ENCODE measurements around the gene THPO. TPM values are rescaled to one million over a fixed set of nuclear protein-coding genes. Genes with fewer than 3 reads are reported as not detected.

THPO gene
- total RNA-seq, 4 donors from 2014 or later: 0.40 to 1.3 (median 0.64) TPM

- intact Hi-C loops (cut with DNase I): no loop called here
- Histone ChIP-seq H3K9me3 (no peaks in the 10 kb centered on the region), H3K4me1 (peaks cover 23 to 46% (median 42%) of the 10 kb centered on the region in 4 donors), H3K27me3 (peaks cover 0 to 68% (median 6%) of the 10 kb centered on the region in 4 donors), H3K27ac (replicated peaks in 1 of 4) (peak overlapping the region; percentile 60 to 78 (median 72)), H3K36me3 (peaks cover 0 to 6% (median 2%) of the 10 kb centered on the region in 4 donors), H3K4me3 (peak overlapping the region; percentile 59 to 82 (median 64))
- no peak for TF ChIP-seq POLR2AphosphoS5 (IDR thresholded peaks at IDR 0.05)
- TF ChIP-seq POLR2A (IDR thresholded peaks at IDR 0.05; ENCODE audit: low read depth): no peak
- no peak for TF ChIP-seq CTCF (IDR thresholded peaks at IDR 0.05)
- TF ChIP-seq EP300 (IDR thresholded peaks at IDR 0.05): no peak
- WGBS: 0% methylated on average over 12 of the region's 62 CpGs
- no peak for DNase-seq (ENCODE audit: extremely low spot score)
These were observed 2.2 kb upstream of the THPO start for GRCh38 chr3:184380185-184380626.

- no peak for DNase-seq (ENCODE audit: extremely low spot score)
- TF ChIP-seq POLR2AphosphoS5 (IDR thresholded peaks at IDR 0.05): peak in 1 of 2 donors; percentile 12
- TF ChIP-seq CTCF (IDR thresholded peaks at IDR 0.05): no peak
- H3K27me3 ChIP-seq: peaks cover 0 to 65% (median 6%) of the 10 kb centered on the region in 4 donors
- peak within 1 kb of the TSS; percentile 68 to 79 (median 76) for H3K27ac ChIP-seq (replicated peaks in 1 of 4)
- 57% methylated on average over 15 of the region's 71 CpGs for WGBS
- no peaks in the 10 kb centered on the region for H3K9me3 ChIP-seq
- peak within 1 kb of the TSS; percentile 59 to 82 (median 64) for H3K4me3 ChIP-seq
- intact Hi-C loops (cut with DNase I): loop anchor here (10.0 kb wide), 1 partner anchor 165 kb away; no protein-coding TSS in a partner anchor
- peaks cover 0 to 4% (median 0%) of the 10 kb centered on the region in 4 donors for H3K36me3 ChIP-seq
- H3K4me1 ChIP-seq: peaks cover 23 to 46% (median 42%) of the 10 kb centered on the region in 4 donors
These were observed 1.6 kb upstream of the THPO start, which contains the start of gene CHRD for GRCh38 chr3:184379358-184380184. Gene CHRD, plus strand, starts transcription at chr3:184380054. Its CDS starts 265 bp downstream, at chr3:184380319.

- intact Hi-C loops (cut with DNase I): loop anchor here (10.0 kb wide), 1 partner anchor 166 kb away; no protein-coding TSS in a partner anchor
- Histone ChIP-seq H3K27ac (replicated peaks in 1 of 4) (peak overlapping the region; percentile 68 to 79 (median 76)), H3K36me3 (no peaks in the 10 kb centered on the region), H3K4me1 (peaks cover 23 to 46% (median 44%) of the 10 kb centered on the region in 4 donors), H3K27me3 (peaks cover 0 to 65% (median 6%) of the 10 kb centered on the region in 4 donors), H3K9me3 (no peaks in the 10 kb centered on the region), H3K4me3 (peak overlapping the region in 3 of 4 donors; percentile 62 to 82 (median 66))
- DNase-seq (ENCODE audit: extremely low spot score): no peak
- 71% methylated on average over 10 of the region's 10 CpGs for WGBS
- TF ChIP-seq POLR2A (IDR thresholded peaks at IDR 0.05; ENCODE audit: low read depth) (no peak), CTCF (IDR thresholded peaks at IDR 0.05) (no peak), POLR2AphosphoS5 (IDR thresholded peaks at IDR 0.05) (no peak), EP300 (IDR thresholded peaks at IDR 0.05) (no peak)
These were observed 797 bp upstream of the THPO start for GRCh38 chr3:184378651-184379357.

- TF ChIP-seq POLR2AphosphoS5 (IDR thresholded peaks at IDR 0.05): no peak
- no peak for TF ChIP-seq EP300 (IDR thresholded peaks at IDR 0.05)
- no peak for TF ChIP-seq POLR2A (IDR thresholded peaks at IDR 0.05; ENCODE audit: low read depth)
- TF ChIP-seq CTCF (IDR thresholded peaks at IDR 0.05): no peak
- Histone ChIP-seq H3K27ac (replicated peaks in 1 of 4) (peak overlapping the region in 2 of 4 donors; percentile 10 to 19), H3K4me1 (peaks cover 23 to 58% (median 48%) of the 10 kb centered on the region in 4 donors), H3K27me3 (peaks cover 0 to 60% (median 6%) of the 10 kb centered on the region in 4 donors), H3K36me3 (no peaks in the 10 kb centered on the region), H3K4me3 (no peak overlapping the region), H3K9me3 (no peaks in the 10 kb centered on the region)
- DNase-seq (ENCODE audit: extremely low spot score): no peak
- intact Hi-C loops (cut with DNase I): loop anchor here (10.0 kb wide), 1 partner anchor 167 kb away; no protein-coding TSS in a partner anchor
- WGBS: 79% methylated on average over 5 of the region's 5 CpGs
These were observed 633 bp downstream of the THPO start for GRCh38 chr3:184377374-184377773.

Measured in esophagus muscularis mucosa (tissue), 4 donors.